Activated gamma-delta T cell treated with Interleukin-2 at 50 U/mL for 16 hours (primary cell): ENCODE data around the gene ASCC1.

Experiments
- DNase-seq: peaks from one replicate; pipeline ENCODE4 v3.0.0-alpha.2; 2020

The ASCC1 gene

DNA sequence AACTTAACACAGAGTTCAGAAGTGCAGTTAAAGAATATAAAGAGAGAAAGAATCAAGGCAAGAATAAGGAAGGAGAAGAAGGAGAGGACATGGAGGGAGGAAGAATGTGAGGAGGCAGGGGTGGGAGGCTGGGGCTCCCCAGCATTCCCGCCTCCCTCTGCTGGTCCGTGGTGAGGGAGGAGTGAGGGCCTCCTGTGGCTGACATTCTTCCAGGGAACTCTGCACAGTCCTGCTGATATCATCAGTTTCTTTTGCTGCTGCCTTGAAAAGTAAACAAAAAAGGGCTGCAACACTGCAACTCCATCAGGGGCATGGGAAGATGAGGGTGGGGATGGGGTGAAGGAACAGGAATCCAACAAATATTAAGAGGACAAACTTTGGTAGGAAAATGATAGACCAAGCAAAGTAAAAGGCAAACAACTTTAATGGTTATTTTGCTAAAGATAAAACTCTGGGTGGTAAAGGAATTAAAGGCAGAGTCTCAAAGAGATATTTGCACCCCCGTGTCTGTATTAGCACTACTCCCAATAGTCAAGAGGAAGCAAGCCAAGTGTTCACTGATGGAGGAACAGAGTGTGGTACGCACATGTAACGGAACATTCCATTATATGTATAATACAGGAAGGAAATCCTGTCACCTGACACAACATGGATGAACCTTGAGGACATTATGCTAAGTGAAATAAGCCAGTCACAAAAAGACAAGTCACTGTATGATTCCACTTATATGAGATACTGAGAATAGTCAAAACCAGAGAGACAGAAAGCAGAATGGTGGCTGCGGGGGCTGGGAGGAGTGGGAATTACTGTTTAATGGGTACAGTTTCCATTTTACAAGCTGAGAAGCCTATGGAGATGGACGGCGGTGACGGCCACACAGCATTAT, 119.7 kb downstream of the ASCC1 start:
- DNase-seq = no peak

DNA sequence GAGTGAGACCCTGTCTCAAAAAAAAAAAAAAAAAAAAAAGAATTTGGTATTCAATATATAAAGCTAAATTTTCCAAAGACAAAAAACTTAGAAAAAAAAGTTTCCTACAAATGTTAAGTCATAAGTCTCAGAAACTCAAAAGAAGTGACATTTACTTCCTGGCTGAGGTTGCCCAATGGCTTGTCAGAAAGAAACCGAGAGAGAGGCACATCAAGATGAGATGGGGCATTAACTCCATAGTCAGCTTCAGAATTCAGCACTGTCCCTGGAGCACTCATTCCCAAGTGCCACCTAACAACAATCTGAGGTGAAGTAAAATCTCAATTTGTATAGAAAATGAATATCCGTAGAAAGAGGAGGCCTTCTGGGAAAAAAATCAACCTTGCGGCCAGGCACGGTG, 120.9 kb downstream of the ASCC1 start:
- no peak for DNase-seq

DNA sequence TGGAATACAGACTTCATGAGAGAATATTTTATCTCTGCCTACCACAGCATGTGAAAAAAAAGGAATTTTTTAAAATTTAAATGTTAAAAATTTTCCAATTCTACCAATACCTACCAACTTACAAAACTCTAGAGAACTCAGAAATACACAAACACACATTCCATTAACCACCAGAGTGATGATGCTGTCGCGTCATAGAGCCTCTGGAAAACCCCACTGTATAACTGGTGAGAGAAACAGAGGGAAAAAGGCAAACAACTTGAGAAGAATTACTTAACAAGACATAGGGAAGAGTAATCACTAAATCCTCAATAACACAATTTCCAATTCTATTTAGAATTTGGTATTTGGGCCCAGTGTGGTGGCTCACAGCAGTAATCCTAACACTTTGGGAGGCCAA, 121.5 kb downstream of the ASCC1 start:
- DNase-seq = no peak

DNA sequence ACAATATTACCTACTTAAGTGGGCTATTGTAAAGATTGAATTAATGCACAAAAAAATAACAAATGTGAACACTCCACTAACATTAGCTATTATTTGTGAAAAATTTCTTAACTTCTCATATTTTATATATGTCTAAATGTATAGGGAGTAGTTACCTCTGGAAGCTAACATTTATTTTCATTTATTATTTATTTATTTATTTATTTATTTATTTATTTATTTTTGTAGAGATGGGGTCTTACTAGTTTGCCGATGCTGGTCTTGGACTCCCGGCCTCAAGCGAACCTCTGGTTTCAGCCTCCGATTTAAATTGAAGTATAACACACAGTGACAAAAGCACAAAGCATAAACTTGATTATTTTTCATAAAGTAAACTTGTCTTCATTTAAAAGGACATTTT, 122.6 kb downstream of the ASCC1 start:
- DNase-seq = no peak

DNA sequence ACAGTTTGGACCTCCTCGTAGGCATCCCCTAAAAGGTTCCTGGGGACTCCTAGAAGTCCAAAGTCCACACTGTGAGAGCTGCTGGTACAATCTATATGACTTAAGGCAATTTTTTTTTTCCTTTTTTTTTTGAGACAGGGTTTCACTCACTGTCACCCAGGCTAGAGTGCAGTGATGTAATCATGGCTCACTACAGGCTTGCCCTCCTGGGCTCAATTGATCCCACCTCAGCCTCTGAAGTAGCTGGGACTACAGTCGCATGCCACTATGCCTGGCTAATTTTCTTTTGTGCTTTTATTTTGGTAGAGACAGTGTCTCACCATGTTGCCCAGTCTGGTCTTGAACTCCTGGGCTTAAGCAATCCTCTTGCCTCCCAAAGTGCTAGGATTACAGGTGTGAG, 123.1 kb downstream of the ASCC1 start:
- no peak for DNase-seq

DNA sequence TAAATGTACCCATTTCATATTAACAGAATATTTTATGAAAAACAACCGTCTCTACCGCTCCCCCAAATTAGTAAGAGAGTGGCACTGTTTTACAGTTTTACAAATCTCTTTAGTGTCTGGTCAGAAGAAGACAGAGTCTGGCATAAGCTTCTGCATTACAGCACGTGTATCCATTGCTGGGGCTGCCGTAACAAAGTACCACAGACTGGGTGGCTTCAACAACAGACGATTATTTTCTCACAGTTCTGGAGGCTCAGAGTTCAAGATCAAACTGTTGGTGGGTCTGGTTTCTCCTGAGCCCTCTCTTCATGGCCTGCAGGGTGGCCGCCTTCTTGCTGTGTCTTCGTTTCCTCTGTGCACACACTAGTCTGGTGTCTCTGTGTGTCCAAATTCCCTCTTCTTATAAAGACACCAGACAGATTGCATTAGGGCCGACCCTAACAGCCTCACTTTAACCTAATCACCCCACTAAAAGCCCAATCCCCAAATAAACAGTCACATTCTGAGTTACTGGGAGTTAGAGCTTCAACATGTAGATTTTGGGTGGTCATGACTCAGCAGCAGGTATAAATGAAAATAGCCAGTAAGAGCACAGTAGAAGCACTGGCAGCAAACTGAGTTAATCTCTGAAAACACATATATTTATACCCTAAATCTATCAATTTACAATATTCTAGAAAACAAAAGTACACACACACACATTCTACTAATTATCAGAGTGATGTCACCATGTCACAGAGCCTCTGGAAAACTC, 123.7 kb downstream of the ASCC1 start:
- DNase-seq = no peak

DNA sequence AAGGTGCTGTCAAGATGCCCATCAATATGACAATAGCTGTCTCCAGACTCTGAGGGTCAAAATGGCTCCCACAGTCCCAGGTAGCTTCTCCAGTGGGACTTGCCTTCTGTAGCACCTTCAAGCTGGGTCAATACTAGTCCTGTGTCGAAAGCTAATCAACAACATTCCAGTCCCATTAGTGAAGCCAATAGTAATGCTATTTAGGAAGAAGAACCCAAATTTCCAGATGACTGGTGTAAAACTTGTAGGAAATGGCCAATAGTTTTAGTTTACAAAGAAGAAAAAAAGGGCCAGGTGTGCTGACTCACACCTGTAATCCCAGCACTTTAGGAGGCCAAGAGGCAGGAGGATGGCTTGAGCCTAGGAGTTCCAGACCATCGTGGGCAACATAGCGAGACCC, 125.8 kb downstream of the ASCC1 start:
- no peak for DNase-seq

DNA sequence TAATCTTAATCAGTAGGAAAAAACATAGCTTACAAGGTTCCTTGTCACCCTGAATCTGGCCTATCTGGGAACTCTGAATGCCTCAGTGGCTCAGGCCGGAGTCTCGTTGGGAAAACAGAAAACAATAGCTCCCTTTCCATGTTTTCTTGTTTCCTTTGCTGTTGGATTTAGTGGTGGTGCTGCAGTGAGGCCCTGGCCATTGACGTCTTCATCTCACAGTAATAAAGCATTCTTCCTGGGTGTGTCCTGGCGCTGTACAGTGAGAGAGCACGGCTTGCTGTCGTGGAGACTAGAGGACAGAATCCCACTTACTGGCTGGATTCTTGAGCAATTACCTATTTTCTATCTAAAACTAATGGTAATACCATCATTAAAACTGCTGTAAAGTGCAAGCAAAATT, 126.5 kb downstream of the ASCC1 start:
- DNase-seq = no peak

GRCh38 chr10:72088889-72089575, 127.0 kb downstream of the ASCC1 start:
- DNase-seq = peak; percentile 55

GRCh38 chr10:72087969-72088888, 127.8 kb downstream of the ASCC1 start, which contains the start of gene SPOCK2:
Gene SPOCK2 (minus strand): TSS chr10:72088551. CDS start chr10:72088328, 223 bp downstream.
- DNase-seq = peak; percentile 71

GRCh38 chr10:72087392-72087968, 128.6 kb downstream of the ASCC1 start:
- DNase-seq = peak; percentile 52

- DNase-seq = peak; percentile 79
These were observed 129.3 kb downstream of the ASCC1 start for GRCh38 chr10:72086466-72087391.

DNA sequence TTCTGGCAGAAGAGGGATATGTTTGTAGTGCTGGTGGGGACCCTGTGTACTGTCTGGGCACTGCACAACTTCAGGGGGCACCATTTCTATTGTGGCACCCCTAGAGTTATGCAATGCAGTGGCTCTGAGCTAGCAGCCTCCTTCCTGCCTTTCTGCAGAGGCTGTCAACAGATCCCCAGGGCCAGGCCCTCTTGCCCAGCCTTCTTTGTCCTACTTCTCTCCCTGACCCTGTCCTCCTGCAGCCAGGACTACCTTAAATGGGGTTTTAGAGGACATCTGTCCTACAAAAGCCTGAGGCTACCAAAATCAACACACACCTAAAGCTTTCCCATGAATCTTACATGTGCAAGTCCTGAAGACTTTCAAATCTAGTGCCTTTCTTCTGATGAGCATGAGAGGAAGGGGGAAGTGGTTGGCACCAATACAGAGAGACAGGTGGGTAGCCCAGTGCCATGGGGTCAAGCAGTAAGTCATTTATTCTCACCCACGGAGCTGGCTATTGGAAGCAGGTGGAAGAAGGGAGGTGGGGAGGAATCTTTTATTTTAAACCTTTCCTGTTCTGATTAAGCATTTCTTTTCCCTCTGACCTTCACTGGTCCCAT, 130.1 kb downstream of the ASCC1 start:
- DNase-seq = no peak

DNA sequence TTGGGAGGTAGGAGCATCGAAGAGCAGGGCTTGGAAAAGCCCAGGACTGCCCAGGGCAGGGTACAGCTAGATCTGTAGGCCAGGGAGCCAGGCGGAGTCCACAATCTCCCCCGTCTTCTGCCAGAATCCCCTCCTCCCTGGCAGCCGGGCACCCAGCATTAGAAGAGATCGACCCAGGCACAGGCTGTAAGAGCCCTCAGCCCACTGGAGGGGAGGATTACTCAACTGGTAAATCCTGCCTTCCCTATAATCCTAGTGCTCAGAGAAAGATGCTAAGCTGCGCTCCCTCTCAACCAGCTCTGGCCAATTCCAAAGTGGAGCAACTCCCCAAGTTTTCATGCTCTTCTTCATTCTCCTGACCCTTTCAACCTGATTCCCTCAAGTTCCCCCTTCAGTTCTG, 130.9 kb downstream of the ASCC1 start:
- no peak for DNase-seq

GRCh38 chr10:72083790-72084459, 132.2 kb downstream of the ASCC1 start:
- peak; percentile 67 for DNase-seq

DNA sequence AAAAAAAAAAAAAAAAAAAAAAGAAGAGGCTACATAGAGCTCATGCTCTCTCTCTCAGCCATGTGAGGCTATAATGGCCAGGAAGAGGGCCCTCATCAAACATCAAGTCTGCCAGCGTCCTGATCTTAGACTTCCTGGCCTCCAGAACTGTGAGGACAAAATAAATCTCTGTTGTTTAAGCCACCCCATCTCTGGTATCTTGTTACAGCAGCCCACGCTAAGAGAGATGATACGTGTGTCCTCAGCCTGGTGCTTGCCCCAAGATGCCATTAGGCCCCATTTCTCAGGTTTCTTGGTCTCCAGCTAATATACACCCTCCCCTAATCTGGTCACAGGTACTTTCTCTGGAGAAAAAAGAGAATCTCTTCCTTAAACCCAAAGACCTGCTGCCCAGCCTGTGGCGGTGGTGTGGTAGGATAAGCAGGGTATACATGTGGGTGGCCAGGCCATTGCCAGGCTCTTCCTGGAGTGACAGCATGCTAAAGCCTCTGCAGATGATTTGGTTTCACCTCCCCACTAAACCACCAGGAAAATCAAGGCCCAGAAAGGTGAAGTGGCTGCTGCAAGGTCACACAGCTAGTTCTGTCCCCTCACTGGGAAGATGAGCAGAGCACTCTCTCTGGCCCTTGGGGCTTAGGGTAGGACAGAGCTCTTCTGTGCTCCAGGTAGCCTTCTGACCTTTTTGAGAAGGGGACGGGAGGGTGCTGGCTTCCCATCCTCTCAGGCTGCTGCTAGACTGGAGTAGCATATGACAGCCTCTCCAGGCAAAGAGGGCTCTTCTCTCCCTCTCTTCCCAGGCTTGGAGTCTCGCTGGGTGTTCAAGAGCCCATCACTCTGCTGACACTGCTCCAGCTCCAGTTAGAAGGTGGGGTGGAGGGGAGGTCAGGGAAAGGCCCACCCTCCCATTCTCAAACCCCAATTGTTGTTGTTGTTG, 133.0 kb downstream of the ASCC1 start:
- DNase-seq = no peak

- DNase-seq = no peak
These were observed 134.1 kb downstream of the ASCC1 start for GRCh38 chr10:72081772-72082590.

DNA sequence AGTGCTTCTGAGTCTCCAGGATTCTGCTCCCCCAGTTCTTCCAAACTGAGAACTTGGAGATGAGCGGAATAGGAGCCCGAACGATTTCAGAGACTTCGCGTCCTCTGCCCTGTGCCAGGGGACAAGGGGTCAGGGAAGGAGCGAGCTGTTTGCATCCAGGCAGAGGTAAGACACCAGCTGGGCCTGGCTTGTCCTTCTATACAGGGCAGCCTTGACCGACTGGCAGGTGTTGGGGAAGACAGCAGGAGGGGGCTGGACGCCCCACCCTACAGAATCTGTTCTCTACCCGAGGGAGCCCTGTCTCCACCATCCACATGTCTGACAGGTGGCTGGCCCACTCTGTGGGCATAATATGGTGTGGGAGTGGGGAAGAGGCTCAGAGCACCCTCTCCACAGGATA, 134.9 kb downstream of the ASCC1 start:
- no peak for DNase-seq
